Activated T-cell treated with anti-CD3 and anti-CD28 coated beads for 1 hour (primary cell): Measurements from ENCODE around the gene PIGA.

ENCODE experiments used
- DNase-seq: peaks from one replicate; pipeline ENCODE4 v3.0.0-alpha.2; 2020; ENCODE audit warnings: low read depth

The PIGA gene

GRCh38 chrX:15335135-15336022 lies at the start of gene PIGA:
Gene PIGA, minus strand, starts transcription at chrX:15335523. Its CDS starts 3,593 bp downstream, at chrX:15331930.
- DNase-seq, result peak; percentile 76

GRCh38 chrX:15384304-15384703 lies 49.0 kb upstream of the PIGA start, which contains the start of gene VEGFD:
Gene VEGFD, minus strand, starts transcription at chrX:15384413. Its CDS starts 467 bp downstream, at chrX:15383946.
- no peak for DNase-seq

- DNase-seq, result no peak
Observed at GRCh38 chrX:15382813-15383212, 47.5 kb upstream of the PIGA start.

- DNase-seq, result no peak
Observed at GRCh38 chrX:15376956-15377355, 41.6 kb upstream of the PIGA start.

GRCh38 chrX:15373976-15374375 lies 38.7 kb upstream of the PIGA start:
- no peak for DNase-seq

GRCh38 chrX:15366506-15367352 lies 31.4 kb upstream of the PIGA start:
- DNase-seq, result no peak

DNA sequence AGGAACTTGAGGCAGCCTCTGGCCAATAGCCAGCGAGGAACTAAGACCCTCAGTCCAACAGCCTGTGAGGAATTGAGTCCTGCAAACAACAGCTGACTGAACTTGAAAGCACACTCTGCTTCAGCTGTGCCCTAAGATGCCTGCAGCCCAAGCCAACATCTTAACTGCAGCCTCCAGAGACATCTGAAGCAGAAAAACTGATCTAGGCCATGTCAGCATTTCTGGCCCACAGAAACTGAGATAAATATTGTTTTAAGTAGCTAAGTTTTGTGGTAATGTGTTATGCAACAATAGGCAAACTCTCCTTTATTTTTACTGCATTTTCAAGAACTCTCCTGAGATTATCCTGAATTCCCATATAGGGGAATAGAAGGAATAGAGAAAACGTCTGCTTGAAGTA lies 24.4 kb upstream of the PIGA start:
- DNase-seq, result no peak

DNA sequence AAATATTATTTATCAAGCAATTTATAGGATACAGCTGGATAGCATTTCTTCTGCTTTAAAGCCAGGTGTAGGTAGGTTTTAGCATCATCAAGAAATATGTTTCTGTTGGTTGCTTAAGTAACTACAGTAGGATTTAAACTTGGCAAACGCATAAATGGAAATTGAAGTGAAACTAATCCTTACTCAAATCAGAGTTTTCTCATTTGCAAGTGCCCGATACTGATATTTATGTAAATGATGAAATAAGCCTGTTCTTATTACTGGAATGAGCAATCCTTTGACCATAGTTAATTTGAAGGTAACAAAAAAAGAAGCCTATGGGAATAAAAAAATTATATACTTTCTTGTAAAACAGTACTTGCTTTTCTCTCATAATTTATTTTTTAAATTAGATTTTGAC lies 23.2 kb upstream of the PIGA start:
- no peak for DNase-seq

GRCh38 chrX:15356444-15356843 lies 21.1 kb upstream of the PIGA start:
- no peak for DNase-seq

DNA sequence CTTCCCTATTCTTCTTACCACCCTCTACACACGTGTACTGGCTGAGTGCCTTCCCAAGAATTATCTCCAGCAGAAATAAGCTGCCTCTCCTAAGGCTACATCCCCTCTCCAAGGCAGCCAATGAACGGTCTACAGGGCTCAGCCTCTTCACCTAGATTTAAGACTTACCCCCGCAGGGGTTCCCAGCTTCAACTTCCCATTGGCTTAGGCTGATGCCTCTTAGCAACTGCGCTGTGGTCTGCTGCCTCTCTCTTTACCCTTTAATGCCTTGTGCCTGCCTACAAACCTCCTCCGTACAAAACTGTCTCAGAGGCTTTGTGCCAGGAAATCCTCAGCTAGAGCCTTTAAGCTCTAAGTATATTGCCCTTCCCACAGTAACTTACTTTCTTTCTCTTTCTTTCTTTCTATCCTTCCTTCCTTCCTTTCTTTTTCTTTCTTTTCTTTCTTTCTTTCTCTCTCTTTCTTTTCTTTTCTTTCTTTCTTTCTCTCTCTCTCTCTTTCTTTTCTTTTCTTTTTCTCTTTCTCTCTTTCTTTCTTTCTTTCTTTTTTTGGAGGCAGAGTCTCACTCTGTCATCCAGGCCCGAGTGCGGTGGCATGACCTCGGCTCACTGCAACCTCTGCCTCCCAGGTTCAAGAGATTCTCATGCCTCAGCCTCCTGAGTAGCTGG lies 15.1 kb upstream of the PIGA start:
- no peak for DNase-seq

DNA sequence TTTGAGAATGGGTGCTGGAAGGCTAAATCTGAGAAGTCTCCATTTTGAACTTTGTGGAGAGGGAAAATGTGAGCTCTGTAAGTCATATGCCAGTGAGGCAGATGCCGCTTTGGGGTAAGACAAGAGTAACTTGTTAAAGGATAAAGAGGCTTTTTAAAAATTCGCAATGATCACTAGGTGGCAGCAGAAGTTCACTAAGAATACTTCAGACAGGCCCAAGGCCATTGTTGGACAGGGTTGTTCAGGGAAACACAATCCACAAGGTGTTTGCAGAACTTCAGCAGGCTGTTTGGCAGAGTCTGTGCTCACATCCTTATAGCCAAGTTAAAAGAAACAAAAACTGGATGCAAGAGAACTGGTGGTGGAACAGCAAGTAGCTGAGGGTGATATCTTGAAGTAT lies 13.7 kb upstream of the PIGA start:
- no peak for DNase-seq

DNA sequence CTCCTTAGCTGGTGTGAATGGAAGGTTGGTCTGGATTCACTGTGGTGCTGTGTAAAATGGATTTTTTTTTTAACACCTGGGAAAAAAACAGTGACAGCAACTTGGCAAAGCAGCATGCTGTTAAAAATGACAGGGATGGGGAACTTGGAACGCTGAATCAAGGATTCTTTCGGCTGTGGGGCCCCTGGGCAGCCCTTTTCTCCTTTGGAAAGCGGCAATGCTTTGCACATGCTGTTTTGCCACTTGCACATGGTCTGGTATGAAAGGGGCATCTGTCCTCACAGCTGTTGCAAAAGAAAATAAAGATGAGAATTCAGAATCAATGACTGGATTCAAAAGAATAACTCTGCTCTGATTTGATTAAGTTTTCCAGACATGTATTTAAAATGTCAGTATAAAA lies 10.7 kb upstream of the PIGA start:
- DNase-seq, result no peak

DNA sequence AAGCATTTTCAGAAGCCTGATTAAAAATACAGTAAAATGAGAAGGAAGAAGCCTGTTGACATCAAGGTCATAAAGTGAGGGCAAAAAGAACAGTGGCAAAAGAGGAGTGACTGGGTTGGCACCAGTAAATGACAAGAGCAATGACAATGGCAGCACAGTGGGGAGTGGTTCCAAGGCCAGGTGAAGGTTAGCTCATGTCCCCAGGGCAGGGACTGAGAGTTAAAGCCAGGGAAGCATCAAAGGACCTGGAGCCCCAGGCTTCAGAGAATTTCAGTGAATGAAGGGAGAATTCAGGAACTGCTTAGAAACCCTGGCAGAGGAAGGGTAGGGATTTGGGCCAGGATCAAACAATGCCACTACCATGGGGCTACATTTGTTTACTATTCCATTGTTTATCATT lies 8.8 kb upstream of the PIGA start:
- no peak for DNase-seq

GRCh38 chrX:15343075-15343476 lies 7.8 kb upstream of the PIGA start:
- no peak for DNase-seq

DNA sequence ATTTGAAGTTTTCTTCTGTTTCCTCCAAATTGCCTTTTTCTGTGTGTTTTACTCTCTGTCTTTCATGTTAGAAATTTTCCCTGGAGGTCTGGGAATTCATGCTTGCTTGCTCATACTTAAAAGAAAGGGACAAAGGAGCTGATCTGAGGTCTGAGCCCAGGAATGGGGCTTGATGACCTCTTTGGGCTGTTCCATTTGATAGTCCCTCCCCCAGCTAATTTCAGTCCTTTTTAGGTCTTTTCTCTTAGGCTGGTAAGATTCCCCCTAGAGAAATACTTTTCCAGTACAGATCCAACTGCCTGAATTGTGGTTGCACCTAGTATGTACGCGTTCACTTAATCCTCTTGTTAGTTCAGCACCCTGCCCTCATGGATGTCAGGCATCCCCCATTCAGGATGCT lies 5.5 kb upstream of the PIGA start:
- no peak for DNase-seq

GRCh38 chrX:15336023-15336413 lies 695 bp upstream of the PIGA start:
- DNase-seq, result no peak

- no peak for DNase-seq
Observed at GRCh38 chrX:15334561-15334960, 762 bp downstream of the PIGA start.

DNA sequence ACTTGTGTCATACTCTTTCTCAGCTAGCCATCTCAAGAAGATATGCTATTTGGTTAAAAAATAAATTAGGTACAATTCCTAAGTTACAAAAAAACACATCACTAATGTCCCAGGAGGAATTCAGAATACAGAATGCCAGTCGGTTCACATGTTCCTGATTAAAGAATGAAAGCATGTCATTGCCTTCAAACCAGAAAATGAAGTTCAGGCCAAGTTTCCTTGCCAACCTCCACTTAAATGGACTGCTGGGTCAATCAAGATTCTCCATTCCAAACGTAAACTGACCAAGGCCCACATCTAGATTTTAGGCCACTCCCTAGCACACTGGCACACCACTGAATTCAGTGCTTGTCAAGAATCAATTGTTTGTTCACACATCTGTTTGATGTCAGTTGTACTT lies 6.5 kb downstream of the PIGA start:
- DNase-seq, result no peak

DNA sequence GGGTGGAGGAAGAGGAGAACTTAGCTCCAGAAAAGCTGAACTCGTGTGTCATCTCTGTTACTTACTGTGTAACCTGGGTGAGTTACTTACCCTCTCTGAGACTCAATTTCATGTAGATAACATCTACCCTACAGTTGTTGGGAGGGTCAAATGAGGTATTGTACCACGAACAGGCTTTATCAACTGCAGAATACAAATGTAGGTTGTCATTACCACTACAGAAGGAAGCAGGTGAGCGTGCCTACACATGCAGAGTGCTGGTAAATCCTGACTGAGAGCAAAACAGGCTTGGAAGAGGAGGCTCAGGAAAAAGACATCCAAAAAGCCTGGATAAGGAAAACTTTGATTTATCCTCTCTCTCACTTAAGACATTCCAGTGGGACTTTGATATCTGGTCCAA lies 7.2 kb downstream of the PIGA start:
- DNase-seq, result no peak

DNA sequence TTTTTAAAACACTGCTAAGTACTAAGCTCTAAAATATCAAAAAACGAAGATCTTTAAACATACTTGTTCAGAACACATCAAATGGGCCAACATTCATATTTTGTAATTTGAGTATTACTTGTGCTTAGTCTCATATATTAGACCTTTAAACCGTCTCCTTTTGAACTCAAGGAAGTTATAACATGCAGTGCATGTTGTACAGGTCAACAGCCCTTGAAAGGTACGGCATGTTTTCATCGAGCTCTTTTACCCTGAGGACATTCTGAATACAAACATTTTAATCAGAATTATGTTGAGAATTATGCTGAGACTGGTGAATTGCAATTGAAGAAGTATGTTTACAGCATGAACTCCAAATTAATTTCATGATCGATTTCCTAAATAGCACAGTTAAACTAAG lies 12.9 kb downstream of the PIGA start:
- no peak for DNase-seq

DNA sequence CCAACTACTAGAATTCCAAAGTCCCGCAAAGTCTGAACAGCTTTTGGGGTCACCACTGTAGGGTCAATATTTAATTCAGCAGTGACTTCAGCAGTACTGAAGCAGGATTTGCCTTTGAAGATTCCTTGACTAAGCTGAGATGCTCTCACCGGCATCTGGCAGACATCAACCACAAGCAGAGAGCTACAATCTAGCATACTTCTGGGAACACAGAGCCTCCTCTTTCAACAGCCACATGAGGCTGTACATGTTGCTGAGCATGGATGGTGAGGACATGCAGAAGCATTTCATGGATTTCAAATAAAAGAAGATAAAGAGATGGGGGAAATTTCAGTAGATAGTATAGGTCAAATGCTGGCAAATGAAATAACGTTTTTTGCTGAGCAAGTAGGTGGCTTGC lies 13.3 kb downstream of the PIGA start:
- no peak for DNase-seq

- no peak for DNase-seq
Observed at GRCh38 chrX:15321447-15321846, 13.9 kb downstream of the PIGA start.

- no peak for DNase-seq
Observed at GRCh38 chrX:15320297-15320696, 15.0 kb downstream of the PIGA start.
